ENCODE data around the gene NPIPB4. TPM values are rescaled to one million over a fixed set of nuclear protein-coding genes. Genes with fewer than 3 reads are reported as not detected.
"Not testable (repeated sequence)": the region's sequence is repeated elsewhere in the genome, so short reads cannot be mapped to it uniquely, and the experiment has no call there.

The NPIPB4 gene
- total and polyA plus RNA-seq, 3 experiments from 2014 or later: 7.8 to 111 (median 105) TPM

- POLR2A ChIA-PET; H3K9me3 ChIP-seq (ENCODE audit: low read length); H3K27ac ChIP-seq (ENCODE audit: low read depth, low read length); H3K27me3 Mint-ChIP-seq; CTCF ChIA-PET; H3K4me3 Mint-ChIP-seq; H3K36me3 Mint-ChIP-seq; H3K4me1 ChIP-seq (ENCODE audit: insufficient read depth, low read length); H3K9me3 Mint-ChIP-seq; H3K27me3 ChIP-seq (ENCODE audit: insufficient read depth, low read length, poor library complexity, severe bottlenecking); H3K4me1 Mint-ChIP-seq; H3K27ac Mint-ChIP-seq; DNase-seq; H3K36me3 ChIP-seq (ENCODE audit: insufficient read depth, low read length); H3K4me3 ChIP-seq (ENCODE audit: low read length): not testable (repeated sequence)
These were observed 32.0 kb downstream of the NPIPB4 start for GRCh38 chr16:21825526-21825925.

- H3K27me3 Mint-ChIP-seq; CTCF ChIA-PET; DNase-seq; H3K9me3 Mint-ChIP-seq; H3K4me3 Mint-ChIP-seq; H3K36me3 ChIP-seq (ENCODE audit: insufficient read depth, low read length); H3K4me3 ChIP-seq (ENCODE audit: low read length); POLR2A ChIA-PET; H3K27me3 ChIP-seq (ENCODE audit: insufficient read depth, low read length, poor library complexity, severe bottlenecking); H3K4me1 ChIP-seq (ENCODE audit: insufficient read depth, low read length); H3K27ac ChIP-seq (ENCODE audit: low read depth, low read length); H3K9me3 ChIP-seq (ENCODE audit: low read length): not testable (repeated sequence)
- peaks cover 0 to 14% (median 8%) of the 10 kb centered on the region in 3 donors for H3K36me3 Mint-ChIP-seq
- peaks cover 15 to 25% (median 21%) of the 10 kb centered on the region in 3 donors for H3K4me1 Mint-ChIP-seq
- peak overlapping the region in 1 of 8 donors; percentile 48 for H3K27ac Mint-ChIP-seq
These were observed 34.3 kb downstream of the NPIPB4 start for GRCh38 chr16:21823258-21823657.

- ChIA-PET CTCF (interaction anchor here (1.7 kb wide), 1 partner anchor 257 kb away, joined by 4 read pairs; no protein-coding TSS in a partner anchor), POLR2A (interaction anchor here (1.9 kb wide), 1 partner anchor 132 kb away, joined by 7 read pairs; the partner anchor contains the start of gene UQCRC2)
- H3K4me3 ChIP-seq (ENCODE audit: low read length): peak overlapping the region; percentile 90
These were observed 36.6 kb downstream of the NPIPB4 start for GRCh38 chr16:21820908-21821465.

GRCh38 chr16:21820028-21820907 lies 37.3 kb downstream of the NPIPB4 start:
- H3K27me3 ChIP-seq (ENCODE audit: insufficient read depth, low read length, poor library complexity, severe bottlenecking); H3K36me3 ChIP-seq (ENCODE audit: insufficient read depth, low read length); H3K27me3 Mint-ChIP-seq; H3K9me3 Mint-ChIP-seq; H3K4me1 ChIP-seq (ENCODE audit: insufficient read depth, low read length); H3K9me3 ChIP-seq (ENCODE audit: low read length): not testable (repeated sequence)
- Histone ChIP-seq H3K4me3 (ENCODE audit: low read length) (peak overlapping the region; percentile 90), H3K27ac (ENCODE audit: low read depth, low read length) (peak overlapping the region; percentile 74)
- CTCF ChIA-PET: interaction anchor here (0.9 to 1.7 kb wide), 2 partner anchors 7 to 258 kb away, joined by 3 to 4 read pairs; no protein-coding TSS in a partner anchor
- POLR2A ChIA-PET: interaction anchor here (0.6 to 1.9 kb wide), 2 partner anchors 132 to 159 kb away, joined by 3 to 7 read pairs; partner anchors contain the start of gene UQCRC2
- H3K4me3 Mint-ChIP-seq: peak overlapping the region; percentile 86 to 96 (median 93)
- DNase-seq: peak; percentile 34 to 77 (median 71)
- H3K27ac Mint-ChIP-seq: peak overlapping the region; percentile 91 to 100 (median 99)
- peaks cover 18 to 30% (median 26%) of the 10 kb centered on the region in 3 donors for H3K4me1 Mint-ChIP-seq
- H3K36me3 Mint-ChIP-seq: peaks cover 0 to 26% (median 8%) of the 10 kb centered on the region in 3 donors

More at GRCh38 chr16:21820908-21821465, 36.6 kb downstream of the NPIPB4 start:
- not testable (repeated sequence) for H3K9me3 Mint-ChIP-seq; H3K4me1 ChIP-seq (ENCODE audit: insufficient read depth, low read length); H3K9me3 ChIP-seq (ENCODE audit: low read length); H3K36me3 ChIP-seq (ENCODE audit: insufficient read depth, low read length); H3K27me3 ChIP-seq (ENCODE audit: insufficient read depth, low read length, poor library complexity, severe bottlenecking); H3K27me3 Mint-ChIP-seq; DNase-seq
- Mint-ChIP-seq H3K4me1 (peaks cover 18 to 30% (median 26%) of the 10 kb centered on the region in 3 donors), H3K36me3 (peaks cover 0 to 23% (median 8%) of the 10 kb centered on the region in 3 donors), H3K4me3 (peak overlapping the region; percentile 86 to 96 (median 93)), H3K27ac (peak overlapping the region; percentile 91 to 100 (median 99))
- H3K27ac ChIP-seq (ENCODE audit: low read depth, low read length): peak overlapping the region; percentile 74

- not testable (repeated sequence) for H3K36me3 ChIP-seq (ENCODE audit: insufficient read depth, low read length); H3K9me3 Mint-ChIP-seq; H3K27me3 ChIP-seq (ENCODE audit: insufficient read depth, low read length, poor library complexity, severe bottlenecking); DNase-seq; H3K27me3 Mint-ChIP-seq; H3K4me3 ChIP-seq (ENCODE audit: low read length); H3K9me3 ChIP-seq (ENCODE audit: low read length); H3K4me1 ChIP-seq (ENCODE audit: insufficient read depth, low read length)
- Mint-ChIP-seq H3K4me1 (peaks cover 18 to 30% (median 26%) of the 10 kb centered on the region in 3 donors), H3K36me3 (peaks cover 0 to 29% (median 8%) of the 10 kb centered on the region in 3 donors), H3K4me3 (peak overlapping the region; percentile 24 to 96 (median 93)), H3K27ac (peak overlapping the region; percentile 32 to 100 (median 99))
- ChIA-PET CTCF (interaction anchor here (0.9 to 1.7 kb wide), 2 partner anchors 8 to 258 kb away, joined by 3 to 4 read pairs; no protein-coding TSS in a partner anchor), POLR2A (interaction anchor here (0.6 to 1.9 kb wide), 2 partner anchors 133 to 159 kb away, joined by 3 to 7 read pairs; partner anchors contain the start of gene UQCRC2)
- H3K27ac ChIP-seq (ENCODE audit: low read depth, low read length): peak overlapping the region; percentile 74
These were observed 37.9 kb downstream of the NPIPB4 start for GRCh38 chr16:21819617-21820016.

GRCh38 chr16:21817012-21817411 lies 40.5 kb downstream of the NPIPB4 start:
- H3K27ac ChIP-seq (ENCODE audit: low read depth, low read length); H3K27me3 Mint-ChIP-seq; H3K27me3 ChIP-seq (ENCODE audit: insufficient read depth, low read length, poor library complexity, severe bottlenecking); H3K9me3 Mint-ChIP-seq; POLR2A ChIA-PET; H3K36me3 ChIP-seq (ENCODE audit: insufficient read depth, low read length); H3K4me1 ChIP-seq (ENCODE audit: insufficient read depth, low read length); H3K9me3 ChIP-seq (ENCODE audit: low read length); H3K4me3 ChIP-seq (ENCODE audit: low read length): not testable (repeated sequence)
- CTCF ChIA-PET: interaction anchor here (1.0 kb wide), 1 partner anchor 120 kb away, joined by 3 read pairs; no protein-coding TSS in a partner anchor
- Mint-ChIP-seq H3K4me3 (peak overlapping the region in 1 of 7 donors; percentile 54), H3K36me3 (peaks cover 2 to 40% (median 8%) of the 10 kb centered on the region in 3 donors), H3K4me1 (peaks cover 18 to 35% (median 29%) of the 10 kb centered on the region in 3 donors), H3K27ac (peak overlapping the region in 6 of 8 donors; percentile 36 to 81 (median 72))
- DNase-seq: peak in 2 of 5 donors; percentile 13 to 18

GRCh38 chr16:21815694-21816093 lies 41.9 kb downstream of the NPIPB4 start:
- H3K27ac ChIP-seq (ENCODE audit: low read depth, low read length); H3K4me3 ChIP-seq (ENCODE audit: low read length); H3K4me3 Mint-ChIP-seq; DNase-seq; POLR2A ChIA-PET; H3K9me3 Mint-ChIP-seq; H3K27me3 ChIP-seq (ENCODE audit: insufficient read depth, low read length, poor library complexity, severe bottlenecking); H3K4me1 ChIP-seq (ENCODE audit: insufficient read depth, low read length); H3K9me3 ChIP-seq (ENCODE audit: low read length); H3K27ac Mint-ChIP-seq; H3K36me3 ChIP-seq (ENCODE audit: insufficient read depth, low read length); CTCF ChIA-PET; H3K27me3 Mint-ChIP-seq: not testable (repeated sequence)
- peaks cover 17 to 33% (median 27%) of the 10 kb centered on the region in 3 donors for H3K4me1 Mint-ChIP-seq
- H3K36me3 Mint-ChIP-seq: peaks cover 2 to 50% (median 8%) of the 10 kb centered on the region in 3 donors

GRCh38 chr16:21802375-21802663 lies 55.2 kb downstream of the NPIPB4 start:
- peaks cover 3 to 29% (median 7%) of the 10 kb centered on the region in 3 donors for H3K36me3 Mint-ChIP-seq
- DNase-seq; H3K36me3 ChIP-seq (ENCODE audit: insufficient read depth, low read length); H3K4me3 Mint-ChIP-seq; H3K4me1 ChIP-seq (ENCODE audit: insufficient read depth, low read length); H3K27ac Mint-ChIP-seq; POLR2A ChIA-PET; CTCF ChIA-PET; H3K27me3 ChIP-seq (ENCODE audit: insufficient read depth, low read length, poor library complexity, severe bottlenecking); H3K27me3 Mint-ChIP-seq; H3K4me1 Mint-ChIP-seq; H3K27ac ChIP-seq (ENCODE audit: low read depth, low read length); H3K9me3 Mint-ChIP-seq; H3K9me3 ChIP-seq (ENCODE audit: low read length); H3K4me3 ChIP-seq (ENCODE audit: low read length): not testable (repeated sequence)
